IPS DF 4.7 (cell line): ENCODE data around the gene DAGLA.

Experiments used
- DNase-seq: peaks from one replicate; pipeline ENCODE4 v3.0.0-alpha.2; 2013; ENCODE audit warnings: low spot score; ENCODE audit errors: extremely low read depth

DAGLA gene

DNA sequence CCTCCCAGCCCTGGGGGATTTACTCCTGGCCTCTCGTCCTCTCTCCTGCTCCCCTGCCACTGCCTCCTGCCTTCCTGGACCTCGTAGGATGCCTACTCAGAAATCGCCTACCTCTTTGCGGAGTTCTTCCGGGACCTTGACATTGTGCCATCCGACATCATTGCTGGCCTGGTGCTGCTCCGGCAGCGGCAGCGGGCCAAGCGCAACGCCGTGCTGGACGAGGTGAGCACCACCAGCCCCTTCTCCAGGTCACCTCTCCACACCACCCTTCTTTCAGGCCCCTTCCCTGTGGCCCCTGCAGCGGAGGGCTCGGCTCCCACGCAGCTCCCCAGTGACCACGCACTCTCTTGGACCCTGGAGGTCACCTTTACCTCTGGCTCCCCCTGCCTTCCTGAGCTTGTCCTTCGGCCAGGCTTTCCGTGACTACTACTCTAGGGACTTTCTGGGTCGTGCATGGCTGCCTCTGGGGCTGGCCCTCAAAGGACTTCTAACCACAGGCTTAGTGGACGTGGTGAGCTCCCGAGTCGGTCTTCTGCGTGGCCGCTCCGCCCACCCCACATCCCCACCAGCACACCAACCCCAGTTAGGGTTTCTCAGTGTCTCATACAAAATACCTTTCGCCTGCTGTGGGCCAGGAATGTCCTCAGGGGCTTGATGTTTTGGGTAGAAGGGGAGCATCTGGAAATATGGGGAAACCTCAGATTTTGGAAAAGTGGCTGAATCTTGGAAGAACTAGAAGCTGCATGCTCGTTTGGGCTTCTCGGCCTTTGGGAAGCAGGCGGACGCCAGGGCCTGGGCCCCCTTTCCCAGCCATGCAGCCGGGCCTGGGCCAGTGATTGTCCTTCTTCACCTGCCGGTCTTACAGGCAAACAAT lies 48.1 kb downstream of the DAGLA start:
- no peak for DNase-seq

DNA sequence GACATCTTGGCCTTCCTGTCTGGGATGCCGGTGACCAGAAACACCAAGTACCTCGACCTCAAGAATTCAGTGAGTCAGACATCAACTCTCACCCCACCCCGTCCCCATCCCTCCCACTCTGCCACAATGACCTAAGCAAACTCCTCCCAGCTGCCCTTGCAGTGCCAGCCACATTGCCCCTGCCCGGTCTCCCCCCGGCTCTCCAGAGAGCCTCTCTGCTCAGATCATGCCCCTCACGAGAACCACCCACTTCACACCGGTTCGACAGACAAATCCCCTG lies 48.7 kb downstream of the DAGLA start:
- DNase-seq, result no peak

- DNase-seq, result no peak
Observed at GRCh38 chr11:61730240-61730994, 50.2 kb downstream of the DAGLA start.

DNA sequence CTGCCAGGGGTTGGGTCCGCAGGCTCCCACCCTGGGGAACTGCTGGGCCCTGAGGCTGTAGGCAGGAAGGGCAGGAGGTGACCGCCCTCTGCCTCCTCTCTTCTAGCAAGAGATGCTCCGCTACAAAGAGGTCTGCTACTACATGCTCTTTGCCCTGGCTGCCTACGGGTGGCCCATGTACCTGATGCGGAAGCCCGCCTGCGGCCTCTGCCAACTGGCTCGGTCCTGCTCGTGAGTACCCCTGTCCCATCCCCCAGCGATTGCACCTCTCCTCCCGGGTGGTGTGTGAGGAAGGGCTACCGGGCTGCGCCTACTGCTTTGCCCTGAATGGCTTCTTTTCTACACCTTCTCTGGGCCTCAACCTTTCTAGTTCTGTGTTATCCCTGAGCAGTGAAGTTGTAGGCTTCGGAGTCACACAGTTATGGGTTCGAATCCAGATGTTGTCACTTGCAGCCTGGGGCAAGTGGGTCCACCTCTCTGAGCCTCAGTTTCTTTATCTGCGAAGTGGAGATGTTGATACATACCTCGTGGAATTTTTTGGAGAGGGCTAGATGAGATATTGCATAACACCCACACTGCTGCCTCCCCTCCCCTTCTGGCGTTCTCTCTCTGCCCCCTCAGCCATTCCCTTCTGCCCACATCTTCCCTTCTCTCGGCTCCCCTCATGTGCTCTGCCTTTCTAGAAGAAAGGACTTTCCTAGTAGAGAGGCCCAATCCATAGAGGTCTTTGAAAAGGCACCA lies 51.2 kb downstream of the DAGLA start:
- no peak for DNase-seq

- no peak for DNase-seq
Observed at GRCh38 chr11:61731952-61732675, 51.9 kb downstream of the DAGLA start.

- no peak for DNase-seq
Observed at GRCh38 chr11:61732705-61733104, 52.5 kb downstream of the DAGLA start.

GRCh38 chr11:61733120-61733978 lies 53.2 kb downstream of the DAGLA start:
- DNase-seq, result no peak

DNA sequence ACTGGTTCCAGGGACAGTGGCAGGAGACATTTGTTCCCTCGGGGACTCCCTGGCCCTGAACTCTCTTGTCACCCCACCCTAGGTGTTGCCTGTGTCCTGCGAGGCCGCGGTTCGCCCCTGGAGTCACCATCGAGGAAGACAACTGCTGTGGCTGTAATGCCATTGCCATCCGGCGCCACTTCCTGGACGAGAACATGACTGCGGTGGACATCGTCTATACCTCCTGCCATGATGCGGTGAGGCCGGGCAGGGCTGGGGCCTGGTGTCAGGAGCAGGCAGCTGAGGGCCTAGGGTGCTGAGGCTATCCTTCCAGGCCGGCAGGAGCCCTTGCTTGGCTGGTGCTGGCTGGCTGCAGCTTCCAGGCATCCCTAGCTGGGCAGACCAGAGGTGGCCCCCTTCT lies 54.6 kb downstream of the DAGLA start:
- DNase-seq, result no peak

DNA sequence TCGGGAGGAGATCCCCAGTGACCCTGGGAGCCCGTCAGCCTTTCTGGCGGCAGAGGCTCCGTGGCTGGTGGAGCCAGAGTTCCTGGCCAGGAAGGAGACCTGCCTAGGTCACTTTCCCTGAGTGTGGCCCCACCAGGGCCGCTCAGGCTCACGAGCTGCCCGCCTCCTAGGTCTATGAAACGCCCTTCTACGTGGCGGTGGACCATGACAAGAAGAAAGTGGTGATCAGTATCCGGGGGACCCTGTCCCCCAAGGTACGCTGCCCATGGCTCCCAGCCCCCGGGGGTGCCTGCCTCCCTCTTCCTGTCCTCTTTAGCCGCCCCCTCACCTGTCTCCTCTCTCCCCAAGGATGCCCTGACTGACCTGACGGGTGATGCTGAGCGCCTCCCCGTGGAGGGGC lies 55.2 kb downstream of the DAGLA start:
- DNase-seq, result no peak

GRCh38 chr11:61736310-61736709 lies 56.1 kb downstream of the DAGLA start:
- no peak for DNase-seq

DNA sequence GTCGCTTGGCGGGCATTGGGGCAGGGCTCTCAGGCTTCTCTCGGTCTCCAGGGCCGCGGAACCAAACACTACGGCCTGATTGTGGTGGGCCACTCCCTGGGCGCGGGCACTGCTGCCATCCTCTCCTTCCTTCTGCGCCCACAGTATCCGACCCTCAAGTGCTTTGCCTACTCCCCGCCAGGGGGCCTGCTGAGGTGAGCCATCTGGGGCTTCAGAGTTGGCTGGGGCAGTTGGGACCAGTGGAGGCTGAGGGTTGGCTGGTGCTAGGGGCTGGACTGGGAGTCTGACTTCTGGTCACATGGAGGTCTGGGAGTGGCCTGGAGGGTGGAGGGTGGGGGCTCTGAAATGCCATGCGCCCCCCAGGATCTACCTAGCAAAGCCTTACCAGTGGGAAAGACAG lies 56.9 kb downstream of the DAGLA start:
- no peak for DNase-seq

- no peak for DNase-seq
Observed at GRCh38 chr11:61737636-61738386, 57.6 kb downstream of the DAGLA start.

GRCh38 chr11:61738776-61739175 lies 58.6 kb downstream of the DAGLA start:
- DNase-seq, result no peak

DNA sequence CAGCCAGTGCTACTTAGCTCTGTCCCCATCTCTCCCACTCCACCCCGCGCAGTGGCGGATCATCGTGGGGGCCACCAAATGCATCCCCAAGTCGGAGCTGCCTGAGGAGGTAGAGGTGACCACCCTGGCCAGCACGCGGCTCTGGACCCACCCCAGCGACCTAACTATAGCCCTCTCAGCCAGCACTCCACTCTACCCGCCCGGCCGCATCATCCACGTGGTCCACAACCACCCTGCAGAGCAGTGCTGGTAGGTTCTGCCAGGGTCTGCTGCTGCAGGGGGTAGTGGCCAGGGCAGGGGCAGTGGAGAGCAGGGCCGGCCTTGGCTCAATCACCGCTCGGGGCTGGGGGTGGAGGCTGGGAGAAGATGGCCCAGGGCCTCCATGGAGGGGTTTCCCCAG lies 59.2 kb downstream of the DAGLA start:
- DNase-seq, result no peak

- no peak for DNase-seq
Observed at GRCh38 chr11:61739966-61740365, 59.8 kb downstream of the DAGLA start.

DNA sequence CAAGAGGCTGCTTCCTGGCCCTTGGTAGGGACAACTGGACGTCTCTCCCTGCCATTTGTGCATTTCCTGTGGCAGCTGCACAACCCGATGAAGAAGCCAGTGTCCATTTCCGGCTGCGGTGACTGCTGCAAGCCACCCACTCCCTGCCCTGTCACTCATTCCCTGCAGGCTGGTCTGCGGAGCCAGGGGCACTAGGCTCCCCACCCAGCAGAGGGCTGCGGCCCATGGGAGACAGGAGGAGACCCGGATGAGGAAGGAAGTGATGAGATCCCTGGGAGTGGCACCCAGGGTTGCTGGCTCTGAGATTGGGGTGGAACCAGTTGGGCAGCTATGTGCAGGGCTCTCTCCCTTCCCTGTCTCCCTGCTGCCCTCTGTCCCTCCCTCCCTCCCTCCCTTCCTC lies 62.2 kb downstream of the DAGLA start:
- no peak for DNase-seq

DNA sequence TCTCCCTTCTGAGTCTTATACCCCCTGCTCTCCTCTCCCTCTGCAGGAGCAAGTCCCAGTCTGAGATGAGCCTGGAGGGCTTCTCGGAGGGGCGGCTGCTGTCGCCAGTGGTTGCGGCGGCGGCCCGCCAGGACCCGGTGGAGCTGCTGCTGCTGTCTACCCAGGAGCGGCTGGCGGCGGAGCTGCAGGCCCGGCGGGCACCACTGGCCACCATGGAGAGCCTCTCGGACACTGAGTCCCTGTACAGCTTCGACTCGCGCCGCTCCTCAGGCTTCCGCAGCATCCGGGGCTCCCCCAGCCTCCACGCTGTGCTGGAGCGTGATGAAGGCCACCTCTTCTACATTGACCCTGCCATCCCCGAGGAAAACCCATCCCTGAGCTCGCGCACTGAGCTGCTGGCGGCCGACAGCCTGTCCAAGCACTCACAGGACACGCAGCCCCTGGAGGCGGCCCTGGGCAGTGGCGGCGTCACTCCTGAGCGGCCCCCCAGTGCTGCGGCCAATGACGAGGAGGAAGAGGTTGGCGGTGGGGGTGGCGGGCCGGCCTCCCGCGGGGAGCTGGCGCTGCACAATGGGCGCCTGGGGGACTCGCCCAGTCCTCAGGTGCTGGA lies 63.4 kb downstream of the DAGLA start:
- DNase-seq, result no peak

GRCh38 chr11:61744181-61744580 lies 64.0 kb downstream of the DAGLA start:
- no peak for DNase-seq

DNA sequence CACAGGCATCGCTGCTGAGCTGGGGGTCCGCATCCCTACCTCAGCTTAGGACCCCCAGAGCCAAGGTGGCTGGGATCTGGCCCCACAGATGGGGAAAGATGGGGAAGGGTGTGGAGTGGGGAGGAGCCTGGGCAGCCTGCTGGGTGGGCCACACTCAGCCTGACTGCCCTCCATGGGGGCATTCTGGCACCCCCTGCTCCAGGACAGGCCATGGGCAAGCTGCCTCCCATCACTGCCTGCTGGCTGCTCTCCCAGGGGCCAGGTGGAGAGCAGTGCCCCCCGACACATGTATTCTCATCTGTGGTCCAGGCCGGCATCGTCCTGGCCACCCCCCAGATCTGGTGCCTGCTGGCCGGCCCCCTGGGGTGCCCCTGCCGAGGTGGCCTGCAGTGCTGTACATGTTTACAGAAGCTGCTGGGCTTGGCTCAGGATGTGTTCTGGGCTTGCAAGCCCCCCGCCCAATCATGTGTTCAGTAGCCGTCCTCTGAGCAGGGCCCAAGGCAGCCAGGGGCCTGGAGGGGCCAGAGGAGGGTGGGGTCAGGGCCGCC lies 64.5 kb downstream of the DAGLA start:
- no peak for DNase-seq
